ACC112 (cell line): ENCODE results near the gene ARHGAP22.

Experiments used
- H2AFZ ChIP-seq: fragments of 200-600 bp; sonication (generic); one replicate; pipeline ENCODE4 v1.6.0; 2017; ENCODE audit warnings: antibody characterized with exemption, low read length; ENCODE audit not compliant: unreplicated experiment
- H3K27ac ChIP-seq: fragments of 200-600 bp; sonication (generic); 2 replicates; pipeline ENCODE4 v1.5.1; 2014; ENCODE audit warnings: low read depth, mild to moderate bottlenecking, antibody characterized with exemption, low read length, moderate library complexity
- H3K27me3 ChIP-seq: fragments of 200-600 bp; sonication (generic); 2 replicates; pipeline ENCODE4 v1.6.1; 2014; ENCODE audit warnings: mild to moderate bottlenecking, antibody characterized with exemption, low read length, moderate library complexity, mixed read lengths; ENCODE audit not compliant: insufficient read depth
- H3K36me3 ChIP-seq: fragments of 200-600 bp; sonication (generic); 2 replicates; pipeline ENCODE4 v1.6.1; 2016; ENCODE audit warnings: mild to moderate bottlenecking, antibody characterized with exemption, low read length, moderate library complexity, mixed read lengths; ENCODE audit not compliant: insufficient read depth
- H3K4me1 ChIP-seq: fragments of 200-600 bp; sonication (generic); one replicate; pipeline ENCODE4 v1.6.1; 2016; ENCODE audit warnings: low read length, mixed read lengths; ENCODE audit not compliant: insufficient read depth, unreplicated experiment, control insufficient read depth
- H3K4me3 ChIP-seq: fragments of 200-600 bp; sonication (generic); 2 replicates; pipeline ENCODE4 v1.5.1; 2014; ENCODE audit warnings: mild to moderate bottlenecking, low read depth, low read length
- H3K79me2 ChIP-seq: fragments of 200-600 bp; sonication (generic); one replicate; pipeline ENCODE4 v1.6.0; 2016; ENCODE audit warnings: low read length; ENCODE audit not compliant: control insufficient read depth, unreplicated experiment, insufficient read depth

Gene ARHGAP22

DNA sequence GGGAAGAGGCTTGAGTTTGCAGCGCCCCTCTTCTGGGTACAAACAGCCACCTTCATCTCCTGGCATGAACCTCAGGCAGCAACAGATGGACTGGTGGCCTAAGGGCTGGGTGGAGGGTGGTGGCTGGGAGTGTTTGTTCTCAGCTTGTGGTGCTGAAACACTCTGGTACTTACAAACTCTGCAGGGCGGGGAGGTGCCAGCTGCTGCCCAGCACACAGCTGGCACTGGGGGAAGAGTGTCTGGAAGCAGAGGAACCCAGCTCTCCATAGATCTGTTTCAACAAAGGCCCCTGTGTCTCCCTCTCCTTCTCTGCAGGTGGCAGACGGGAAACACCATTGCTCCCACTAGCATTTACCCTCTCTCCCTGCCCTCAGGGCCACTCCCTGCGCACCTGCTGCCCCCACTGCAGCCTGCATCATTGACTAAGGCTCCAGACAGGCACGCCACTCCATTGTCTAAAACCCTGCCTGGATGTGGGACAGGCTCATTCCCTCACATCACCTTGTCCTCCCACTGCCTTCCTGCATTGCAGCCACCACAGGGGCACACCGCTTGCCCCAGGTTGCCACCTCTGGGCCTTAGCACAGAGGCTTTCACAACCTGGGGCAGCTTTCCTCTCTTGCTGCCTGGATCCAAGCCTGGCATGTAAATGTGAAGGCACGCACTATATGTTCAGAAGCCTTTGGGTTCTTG, 6.5 kb downstream of the ARHGAP22 start:
- no peaks in the 10 kb centered on the region for H3K27me3 ChIP-seq
- no peak overlapping the region for H3K4me3 ChIP-seq
- H3K4me1 ChIP-seq: peaks cover 35% of the 10 kb centered on the region
- peaks cover 3% of the 10 kb centered on the region; the same call in 1 of the 2 replicates for H3K36me3 ChIP-seq
- peaks cover 95% of the 10 kb centered on the region for H3K79me2 ChIP-seq
- H2AFZ ChIP-seq: no peak overlapping the region
- no peak overlapping the region for H3K27ac ChIP-seq

DNA sequence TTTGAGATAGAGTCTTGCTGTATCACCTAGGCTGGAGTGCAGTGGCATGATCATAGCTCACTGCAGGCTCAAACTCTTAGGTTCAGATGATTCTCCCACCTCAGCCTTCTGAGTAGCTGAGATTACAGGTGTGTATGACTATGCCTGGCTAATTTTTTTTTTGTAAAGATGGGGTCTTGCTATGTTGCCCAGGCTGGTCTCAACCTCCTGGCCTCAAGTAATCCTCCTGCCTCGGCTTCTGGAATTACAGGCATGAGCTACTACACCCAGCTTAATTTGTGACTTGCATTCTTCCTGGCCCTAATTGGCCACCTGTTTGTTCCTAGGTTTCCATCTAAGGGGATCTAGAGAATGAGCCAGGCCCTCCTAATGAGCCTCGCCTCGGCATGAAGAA, 9.3 kb downstream of the ARHGAP22 start:
- Histone ChIP-seq H3K79me2 (peaks cover 94% of the 10 kb centered on the region), H3K36me3 (peaks cover 3% of the 10 kb centered on the region; the same call in 1 of the 2 replicates)

DNA sequence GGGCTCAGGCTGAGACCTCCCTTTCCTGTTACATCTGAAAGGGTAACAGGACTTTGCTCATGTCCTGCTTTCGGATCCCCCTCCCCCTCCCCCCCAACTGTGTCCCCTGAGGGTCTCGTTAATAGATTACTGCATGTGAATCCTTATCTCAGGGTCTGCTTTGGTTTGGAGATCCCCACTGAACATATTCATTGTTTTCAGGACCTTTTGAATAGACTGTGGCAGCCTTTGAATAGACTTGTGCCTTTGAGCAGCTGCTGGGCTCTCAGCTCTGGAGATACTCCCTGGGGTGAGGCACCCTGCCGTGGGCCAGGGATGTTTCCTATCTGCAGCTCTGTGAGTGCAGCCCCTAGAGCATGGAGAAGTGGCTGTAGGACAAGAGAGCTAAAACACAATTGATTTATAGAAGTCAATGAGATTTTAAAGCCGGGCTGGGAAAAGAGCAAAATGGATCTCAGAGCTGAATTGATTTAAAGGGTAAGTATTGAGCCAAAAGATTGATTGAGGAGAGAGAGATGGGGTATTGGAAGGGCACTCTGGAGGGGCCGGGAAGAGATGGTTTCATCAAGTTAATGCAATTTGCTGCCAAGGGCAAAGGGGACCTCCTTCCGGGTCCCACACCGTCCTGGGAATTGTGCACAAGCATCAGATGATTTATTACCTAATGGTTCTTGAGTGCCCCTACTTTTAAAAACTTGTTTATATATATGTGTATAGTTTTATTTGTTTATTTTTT, 9.9 kb downstream of the ARHGAP22 start:
- Histone ChIP-seq H3K4me1 (peaks cover 13% of the 10 kb centered on the region), H2AFZ (no peak overlapping the region), H3K27me3 (no peaks in the 10 kb centered on the region), H3K4me3 (no peak overlapping the region), H3K36me3 (peaks cover 3% of the 10 kb centered on the region; the same call in 1 of the 2 replicates), H3K27ac (no peak overlapping the region), H3K79me2 (peaks cover 94% of the 10 kb centered on the region)

More for the DNA sequence above, 9.3 kb downstream of the ARHGAP22 start:
- Histone ChIP-seq H3K27me3 (no peaks in the 10 kb centered on the region), H3K27ac (no peak overlapping the region), H2AFZ (no peak overlapping the region), H3K4me1 (peaks cover 12% of the 10 kb centered on the region), H3K4me3 (no peak overlapping the region)

DNA sequence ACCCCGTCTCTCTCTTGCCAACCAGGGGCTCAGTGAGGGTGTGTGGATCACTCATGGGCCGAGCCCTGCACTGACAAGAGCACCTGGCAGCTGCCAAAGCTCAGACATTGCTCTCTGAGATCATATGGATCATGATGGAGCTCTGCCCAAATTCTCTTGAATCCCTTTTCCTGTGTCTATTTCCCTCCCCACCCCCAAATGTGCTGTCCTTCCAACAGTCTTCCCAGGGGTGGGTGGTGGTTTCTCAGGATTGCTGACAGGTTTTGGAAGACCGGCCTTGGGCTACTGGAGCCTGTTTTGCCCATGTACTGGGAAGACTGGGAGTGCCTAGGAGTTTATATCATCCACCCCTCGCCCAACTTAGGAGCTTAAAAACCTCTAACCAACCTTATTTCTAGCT, 10.5 kb downstream of the ARHGAP22 start:
- Histone ChIP-seq H3K27ac (no peak overlapping the region), H2AFZ (no peak overlapping the region), H3K4me3 (no peak overlapping the region), H3K27me3 (no peaks in the 10 kb centered on the region), H3K79me2 (peaks cover 94% of the 10 kb centered on the region), H3K4me1 (peaks cover 18% of the 10 kb centered on the region), H3K36me3 (0 out of 2 replicates have a peak, but pooled peaks cover 3% of the 10 kb centered on the region)

DNA sequence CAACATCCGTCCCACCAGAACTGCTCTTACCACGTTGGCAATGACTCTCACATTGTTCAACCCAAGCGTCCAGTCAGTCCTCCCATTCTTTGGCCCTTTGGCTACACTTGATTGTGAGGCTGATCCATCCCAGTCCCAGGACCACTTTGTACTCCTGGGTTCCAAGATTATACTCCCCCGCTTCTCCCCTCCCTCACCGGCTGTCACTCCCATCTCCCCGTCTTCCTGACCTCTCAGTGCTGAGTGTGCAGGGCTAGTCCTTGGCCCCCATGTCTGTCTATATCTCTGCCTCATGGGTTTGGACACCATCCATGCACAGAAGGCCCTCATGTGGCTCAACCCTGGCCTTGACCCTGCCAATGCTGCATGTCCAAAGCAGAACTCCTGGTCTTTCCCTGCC, 12.5 kb downstream of the ARHGAP22 start:
- H2AFZ ChIP-seq: no peak overlapping the region
- peaks cover 33% of the 10 kb centered on the region for H3K4me1 ChIP-seq
- no peaks in the 10 kb centered on the region for H3K27me3 ChIP-seq
- H3K36me3 ChIP-seq: peaks cover 3% of the 10 kb centered on the region; the same call in 1 of the 2 replicates
- peaks cover 92% of the 10 kb centered on the region for H3K79me2 ChIP-seq
- H3K27ac ChIP-seq: no peak overlapping the region
- H3K4me3 ChIP-seq: no peak overlapping the region

DNA sequence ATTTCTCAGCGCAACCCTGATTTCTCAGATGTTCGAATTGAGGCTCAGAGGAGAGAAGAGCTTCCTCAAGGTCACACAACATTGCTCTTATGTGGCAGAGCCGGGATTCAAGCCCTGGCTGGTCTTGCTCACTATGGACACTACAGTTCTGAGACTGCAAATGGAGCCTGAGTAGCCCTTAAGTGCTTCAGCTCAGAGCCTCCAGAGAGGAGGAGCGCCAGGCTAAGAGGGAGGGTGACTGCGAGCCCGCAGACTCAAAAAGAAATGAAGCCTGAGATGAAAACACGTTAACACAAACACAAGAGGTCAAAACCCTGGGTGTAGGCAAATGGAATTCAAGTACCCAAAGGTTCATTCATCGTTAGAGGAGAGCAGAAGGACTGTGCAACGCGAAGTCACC, 13.9 kb downstream of the ARHGAP22 start:
- Histone ChIP-seq H3K79me2 (peaks cover 92% of the 10 kb centered on the region), H3K4me1 (peaks cover 33% of the 10 kb centered on the region), H3K27ac (no peak overlapping the region), H3K27me3 (no peaks in the 10 kb centered on the region), H3K4me3 (no peak overlapping the region), H2AFZ (no peak overlapping the region), H3K36me3 (peaks cover 5% of the 10 kb centered on the region; the same call in 1 of the 2 replicates)

DNA sequence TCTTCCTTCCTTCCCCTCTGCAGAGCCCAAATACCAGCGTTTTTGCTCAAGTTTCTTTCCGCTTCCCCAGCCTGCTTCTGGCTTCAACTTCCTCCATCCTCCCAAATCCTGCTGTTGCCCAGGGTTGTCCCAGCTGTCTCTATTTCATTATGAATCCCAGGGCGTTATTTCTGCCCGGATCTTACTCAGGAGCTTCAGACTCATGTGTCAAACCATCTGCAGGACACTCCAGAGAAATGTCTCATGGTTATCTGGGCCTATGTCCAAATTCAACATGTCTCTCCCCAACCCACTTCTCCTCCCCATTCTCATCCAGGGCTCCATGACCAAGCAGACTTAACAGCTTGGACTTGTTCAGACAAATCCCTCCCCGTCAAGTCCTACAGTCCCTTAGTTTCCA, 15.6 kb downstream of the ARHGAP22 start:
- H3K36me3 ChIP-seq: peaks cover 7% of the 10 kb centered on the region; the same call in 1 of the 2 replicates
- no peak overlapping the region for H2AFZ ChIP-seq
- peaks cover 91% of the 10 kb centered on the region for H3K79me2 ChIP-seq
- H3K27me3 ChIP-seq: no peaks in the 10 kb centered on the region
- H3K4me3 ChIP-seq: peak overlapping the region; percentile 4; the same call in 1 of the 2 replicates
- peak overlapping the region; percentile 80 for H3K27ac ChIP-seq
- peaks cover 28% of the 10 kb centered on the region for H3K4me1 ChIP-seq

DNA sequence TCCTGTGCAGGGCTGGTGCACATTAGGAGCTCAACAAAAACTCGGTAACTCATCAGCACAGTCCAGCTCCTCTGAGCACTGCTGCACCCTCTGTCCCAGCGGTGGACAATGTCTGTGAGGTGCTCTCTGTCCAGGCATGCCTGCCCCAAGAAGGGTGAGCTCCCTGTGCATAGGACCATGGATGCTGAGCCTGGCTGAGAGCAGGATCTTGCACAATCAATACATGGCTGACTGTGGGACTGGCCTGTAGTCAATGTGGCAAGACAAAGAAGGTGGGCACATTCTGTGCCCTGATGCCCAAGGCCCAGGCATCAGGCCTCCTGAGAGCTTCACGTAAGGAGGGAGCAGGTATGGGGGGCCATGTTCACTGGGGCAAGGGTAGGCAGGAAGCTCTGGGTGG, 17.1 kb downstream of the ARHGAP22 start:
- H3K27ac ChIP-seq: no peak overlapping the region
- H3K36me3 ChIP-seq: peaks cover 7% of the 10 kb centered on the region; the same call in 1 of the 2 replicates
- no peak overlapping the region for H3K4me3 ChIP-seq
- H3K79me2 ChIP-seq: peaks cover 91% of the 10 kb centered on the region
- peaks cover 28% of the 10 kb centered on the region for H3K4me1 ChIP-seq
- no peaks in the 10 kb centered on the region for H3K27me3 ChIP-seq
- no peak overlapping the region for H2AFZ ChIP-seq

DNA sequence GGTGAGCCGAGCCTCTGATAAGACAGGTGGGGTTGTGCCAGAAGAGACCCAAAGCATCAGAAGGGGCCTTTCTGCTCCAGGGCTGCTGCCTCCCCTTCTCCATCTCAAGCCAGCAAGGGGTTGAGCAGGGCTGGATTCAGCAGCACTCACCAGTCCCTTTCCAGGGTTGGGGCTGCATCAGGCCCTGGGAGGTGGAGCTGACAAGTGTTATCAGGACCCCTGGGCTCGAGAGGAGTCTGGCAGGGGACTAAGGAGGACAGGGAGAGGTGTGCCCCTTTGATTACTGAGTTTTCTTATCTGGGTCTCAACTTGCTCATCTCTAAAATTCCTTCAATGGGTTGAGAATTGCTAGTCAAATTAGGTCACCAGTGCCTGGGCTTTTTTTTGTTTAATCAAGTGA, 17.8 kb downstream of the ARHGAP22 start:
- H2AFZ ChIP-seq: no peak overlapping the region
- no peaks in the 10 kb centered on the region for H3K27me3 ChIP-seq
- no peak overlapping the region for H3K4me3 ChIP-seq
- peaks cover 28% of the 10 kb centered on the region for H3K4me1 ChIP-seq
- peaks cover 92% of the 10 kb centered on the region for H3K79me2 ChIP-seq
- peaks cover 11% of the 10 kb centered on the region; the same call in 1 of the 2 replicates for H3K36me3 ChIP-seq
- no peak overlapping the region for H3K27ac ChIP-seq

DNA sequence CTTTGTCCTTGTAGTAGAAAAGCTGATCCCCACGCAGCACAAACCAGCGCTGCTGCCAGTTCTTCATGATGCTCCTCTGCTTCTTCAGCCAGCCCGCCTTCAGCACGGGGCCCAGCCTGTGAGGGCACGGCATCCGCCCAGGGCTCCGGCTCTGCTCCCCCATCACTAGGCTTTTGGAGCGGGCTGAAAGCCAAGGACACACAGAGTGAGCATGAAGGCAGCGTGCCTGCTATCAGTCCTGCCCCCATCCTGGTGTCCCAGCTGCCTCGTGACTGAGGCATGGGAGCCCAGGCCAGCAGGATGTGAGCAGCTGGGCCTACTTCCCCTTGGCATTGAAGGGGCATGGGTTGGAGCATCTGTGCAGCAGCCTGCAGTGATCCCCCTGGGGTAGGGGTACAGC, 21.9 kb downstream of the ARHGAP22 start:
- H3K36me3 ChIP-seq: peaks cover 27% of the 10 kb centered on the region; the same call in 1 of the 2 replicates
- H3K4me1 ChIP-seq: peaks cover 13% of the 10 kb centered on the region
- H2AFZ ChIP-seq: no peak overlapping the region
- H3K79me2 ChIP-seq: peaks cover 76% of the 10 kb centered on the region
- no peak overlapping the region for H3K27ac ChIP-seq
- H3K4me3 ChIP-seq: no peak overlapping the region
- no peaks in the 10 kb centered on the region for H3K27me3 ChIP-seq
